GM19025 (cell line): ENCODE measurements around the gene GTSE1.
"Not testable (repeated sequence)": the region's sequence is repeated elsewhere in the genome, so short reads cannot be mapped to it uniquely, and the experiment has no call there.

Experiments
- ATAC-seq: cut with Tn5 transposase; IDR thresholded peaks from one replicate; pipeline ENCODE4 v1.9.1; 2021; ENCODE audit warnings: mild to moderate bottlenecking, low read depth, moderate library complexity; ENCODE audit not compliant: unreplicated experiment

Gene GTSE1, protein sequence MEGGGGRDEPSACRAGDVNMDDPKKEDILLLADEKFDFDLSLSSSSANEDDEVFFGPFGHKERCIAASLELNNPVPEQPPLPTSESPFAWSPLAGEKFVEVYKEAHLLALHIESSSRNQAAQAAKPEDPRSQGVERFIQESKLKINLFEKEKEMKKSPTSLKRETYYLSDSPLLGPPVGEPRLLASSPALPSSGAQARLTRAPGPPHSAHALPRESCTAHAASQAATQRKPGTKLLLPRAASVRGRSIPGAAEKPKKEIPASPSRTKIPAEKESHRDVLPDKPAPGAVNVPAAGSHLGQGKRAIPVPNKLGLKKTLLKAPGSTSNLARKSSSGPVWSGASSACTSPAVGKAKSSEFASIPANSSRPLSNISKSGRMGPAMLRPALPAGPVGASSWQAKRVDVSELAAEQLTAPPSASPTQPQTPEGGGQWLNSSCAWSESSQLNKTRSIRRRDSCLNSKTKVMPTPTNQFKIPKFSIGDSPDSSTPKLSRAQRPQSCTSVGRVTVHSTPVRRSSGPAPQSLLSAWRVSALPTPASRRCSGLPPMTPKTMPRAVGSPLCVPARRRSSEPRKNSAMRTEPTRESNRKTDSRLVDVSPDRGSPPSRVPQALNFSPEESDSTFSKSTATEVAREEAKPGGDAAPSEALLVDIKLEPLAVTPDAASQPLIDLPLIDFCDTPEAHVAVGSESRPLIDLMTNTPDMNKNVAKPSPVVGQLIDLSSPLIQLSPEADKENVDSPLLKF

GRCh38 chr22:46296257-46297150, at the start of gene GTSE1:
TSS of gene GTSE1 (plus strand) at chr22:46296870. CDS start at chr22:46297401, 531 bp downstream.
- ATAC-seq: peak; percentile 97

DNA sequence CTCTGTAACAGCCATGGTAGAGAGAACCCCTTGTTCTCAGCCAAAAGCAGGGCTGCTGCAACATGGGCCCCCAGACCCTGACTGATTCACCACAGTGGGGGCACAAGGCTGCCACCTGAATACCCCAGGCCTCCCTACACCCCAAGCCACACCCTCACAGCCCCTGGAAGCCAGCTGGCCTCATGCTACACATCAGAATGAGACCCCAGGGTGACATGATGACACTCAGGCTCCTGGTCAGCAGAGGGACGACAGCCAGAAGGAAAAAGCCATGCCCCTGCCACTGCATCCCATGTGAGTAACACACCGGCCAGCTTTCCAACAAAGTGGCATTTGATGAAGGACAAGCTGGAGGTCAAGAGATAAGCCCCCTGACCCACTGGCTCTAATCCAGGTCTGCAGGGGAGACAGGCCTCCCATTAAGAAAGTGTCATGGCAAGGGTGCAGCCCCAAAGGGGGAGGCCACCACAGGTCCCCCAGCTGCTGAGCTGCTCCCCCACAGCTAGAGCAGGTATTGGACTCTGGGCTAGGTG, 49.2 kb upstream of the GTSE1 start:
- ATAC-seq: no peak

- ATAC-seq: peak; percentile 87
Observed at GRCh38 chr22:46250035-46250782, 46.5 kb upstream of the GTSE1 start, which contains the start of gene CDPF1. TSS of gene CDPF1 (minus strand) at chr22:46250293. CDS start at chr22:46248284, 2,009 bp downstream.

GRCh38 chr22:46250783-46251125, 45.9 kb upstream of the GTSE1 start:
- no peak for ATAC-seq

- ATAC-seq: no peak
Observed at GRCh38 chr22:46251266-46251665, 45.4 kb upstream of the GTSE1 start.

DNA sequence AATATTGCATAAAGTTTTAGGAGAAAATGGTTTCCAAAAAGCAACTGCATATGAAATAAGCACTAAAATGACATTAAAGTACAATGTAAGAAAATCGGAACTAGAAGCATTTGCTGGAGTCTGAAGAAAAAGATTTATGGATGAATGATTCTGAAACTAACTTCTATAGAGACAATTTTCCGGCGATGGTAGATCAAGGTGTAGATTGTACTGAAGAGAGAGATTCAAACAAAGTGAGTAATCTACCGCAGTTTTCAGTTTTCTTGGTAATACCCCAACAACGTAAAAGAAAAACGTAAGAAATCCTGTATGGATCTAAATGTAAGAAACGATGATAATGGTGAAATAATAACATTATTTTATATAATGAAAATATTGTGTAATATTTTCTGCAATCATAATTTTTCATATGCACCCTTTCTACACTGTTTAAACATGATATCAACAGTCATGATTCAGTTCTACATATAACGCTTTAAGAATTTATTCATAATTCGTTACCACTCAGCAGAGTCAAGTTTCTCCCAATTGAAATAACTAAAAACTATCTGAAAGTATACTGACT, 44.8 kb upstream of the GTSE1 start:
- ATAC-seq: no peak

GRCh38 chr22:46256358-46256958, 40.2 kb upstream of the GTSE1 start:
- no peak for ATAC-seq

- ATAC-seq: no peak
Observed at GRCh38 chr22:46259374-46259773, 37.3 kb upstream of the GTSE1 start.

DNA sequence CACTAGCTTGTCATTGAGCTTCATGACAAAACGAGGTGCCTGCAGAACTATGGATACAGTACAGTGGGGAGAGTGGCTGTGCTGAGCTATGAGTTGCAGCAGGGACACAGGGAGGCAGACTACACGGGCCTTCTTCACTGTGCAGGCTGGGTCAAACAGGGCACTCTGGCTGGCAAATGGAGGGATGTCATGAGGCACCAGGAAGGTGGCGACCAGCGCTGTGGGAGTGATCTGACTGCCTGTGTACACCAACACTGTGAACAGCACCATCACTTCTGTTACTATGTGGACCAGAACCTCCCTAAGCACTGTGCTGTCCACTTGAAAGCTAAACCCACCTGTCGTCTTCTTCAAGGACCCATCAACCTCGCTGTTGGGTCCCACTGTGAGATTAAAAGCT, 36.6 kb upstream of the GTSE1 start:
- ATAC-seq: no peak

DNA sequence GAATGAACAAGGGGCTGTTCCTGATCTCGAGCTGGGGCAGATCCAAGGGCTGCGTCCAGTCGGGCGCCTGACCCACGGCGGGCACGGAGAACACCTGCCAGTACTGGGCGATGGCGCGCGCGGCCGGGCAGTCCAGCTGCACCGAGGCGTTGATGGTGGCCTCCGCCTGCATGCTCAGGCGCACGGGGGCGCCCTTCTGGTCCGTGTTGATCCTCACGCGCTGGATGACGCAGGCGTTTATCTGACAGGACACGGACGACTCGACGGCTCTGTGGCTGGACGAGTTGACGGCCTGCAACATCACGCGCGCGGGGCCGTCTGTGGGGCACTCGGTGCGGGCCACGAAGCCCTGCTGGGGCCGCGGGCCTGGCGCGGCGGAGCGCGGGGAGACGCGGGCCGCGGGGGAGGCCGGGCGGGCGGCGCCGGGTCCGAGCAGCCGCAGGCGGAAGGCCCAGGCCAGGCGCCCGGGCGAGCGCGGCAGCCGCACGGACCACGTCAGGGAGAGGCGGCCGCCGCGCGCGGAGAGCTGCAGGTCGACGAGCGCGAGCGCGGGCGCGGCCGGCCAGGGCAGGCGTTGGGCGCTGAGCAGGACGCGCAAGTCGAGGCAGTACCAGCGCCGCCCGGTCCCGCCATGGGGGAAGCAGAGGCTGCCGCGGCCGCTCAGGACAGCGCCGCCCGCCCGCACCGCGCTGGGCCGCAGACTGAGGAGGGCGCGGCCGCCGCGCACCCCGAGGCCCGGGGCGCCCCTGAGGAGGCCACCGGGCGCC, 34.0 kb upstream of the GTSE1 start:
- ATAC-seq: no peak

GRCh38 chr22:46263216-46263590, 33.5 kb upstream of the GTSE1 start, which contains the start of gene PKDREJ:
TSS of gene PKDREJ (minus strand) at chr22:46263343. CDS start at chr22:46263322, 21 bp downstream.
- ATAC-seq: no peak

DNA sequence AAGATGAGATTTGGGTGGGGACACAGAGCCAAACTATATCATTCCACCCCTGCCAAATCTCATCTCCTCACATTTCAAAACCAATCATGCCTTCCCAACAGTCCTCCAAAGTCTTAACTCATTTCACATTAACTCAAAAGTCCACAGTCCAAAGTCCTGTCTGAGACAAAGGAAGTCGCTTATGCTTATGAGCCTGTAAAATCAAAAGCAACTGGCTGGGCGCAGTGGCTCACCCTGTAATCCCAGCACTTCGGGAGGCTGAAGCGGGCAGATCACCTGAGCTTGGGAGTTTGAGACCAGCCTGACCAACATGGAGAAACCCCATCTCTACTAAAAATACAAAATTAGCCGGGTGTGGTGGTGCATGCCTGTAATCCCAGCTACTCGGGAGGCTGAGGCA, 32.1 kb upstream of the GTSE1 start:
- ATAC-seq: not testable (repeated sequence)

DNA sequence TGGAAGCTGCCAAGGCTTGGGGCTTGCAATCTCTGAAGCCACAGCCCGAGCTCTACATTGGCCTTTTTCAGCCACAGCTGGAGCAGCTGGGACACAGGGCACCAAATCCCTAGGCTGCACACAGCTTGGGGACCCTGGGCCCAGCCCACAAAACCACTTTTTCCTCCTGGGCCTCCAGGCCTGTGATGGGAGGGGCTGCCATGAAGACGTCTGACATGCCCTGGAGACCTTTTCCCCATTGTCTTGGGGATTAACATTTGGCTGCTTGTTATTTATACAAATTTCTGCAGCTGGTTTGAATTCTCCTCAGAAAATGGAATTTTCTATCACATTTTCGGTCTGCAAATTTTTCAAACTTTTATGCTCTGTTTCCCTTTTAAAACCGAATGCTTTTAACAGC, 31.0 kb upstream of the GTSE1 start:
- ATAC-seq: not testable (repeated sequence)

DNA sequence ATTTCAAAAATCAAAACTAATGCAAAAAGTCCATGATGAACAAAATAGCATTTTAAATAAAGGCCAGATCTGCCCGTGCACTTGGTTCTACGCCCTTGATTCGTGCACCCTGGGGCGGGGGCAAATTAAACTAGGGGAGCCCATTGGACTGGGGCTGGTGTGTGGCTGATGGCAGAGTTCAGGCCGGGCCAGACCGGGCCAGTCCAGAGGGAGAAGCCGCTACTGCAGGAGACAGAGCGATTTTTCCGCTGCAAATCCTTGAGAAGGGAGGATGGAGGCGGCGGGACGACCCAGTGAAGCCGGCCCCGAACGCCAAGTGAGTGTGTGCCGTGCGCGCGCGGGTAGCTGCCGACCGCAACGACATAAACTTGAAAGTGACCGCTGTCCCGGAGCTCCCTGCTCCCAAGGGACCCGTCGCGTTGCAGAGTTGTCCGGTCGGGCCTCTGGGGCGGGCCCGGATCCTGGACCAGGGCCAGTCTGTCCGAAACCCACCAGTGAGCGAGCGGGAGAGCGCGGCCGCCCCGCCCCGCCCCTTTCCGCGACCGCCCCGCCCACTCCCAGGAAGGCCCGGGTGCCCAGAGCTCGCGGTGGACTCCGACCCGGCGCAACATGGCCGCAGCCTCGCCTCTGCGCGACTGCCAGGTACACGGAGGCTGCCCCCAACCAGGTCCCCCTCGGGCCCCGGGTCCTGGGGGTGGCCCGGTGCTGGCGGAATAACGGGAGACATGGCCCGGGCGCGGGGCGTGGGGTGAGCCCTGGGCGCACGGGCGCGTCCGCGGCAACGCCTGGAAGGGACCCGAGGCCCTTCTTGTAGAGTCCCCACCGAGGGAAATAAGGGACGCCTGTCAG, 29.0 kb upstream of the GTSE1 start, which contains the start of gene TTC38:
TSS of gene TTC38 (plus strand) at position 578 of the 849 bp plus-strand sequence. CDS start at position 610, 32 bp downstream.
- peak; percentile 85 for ATAC-seq

DNA sequence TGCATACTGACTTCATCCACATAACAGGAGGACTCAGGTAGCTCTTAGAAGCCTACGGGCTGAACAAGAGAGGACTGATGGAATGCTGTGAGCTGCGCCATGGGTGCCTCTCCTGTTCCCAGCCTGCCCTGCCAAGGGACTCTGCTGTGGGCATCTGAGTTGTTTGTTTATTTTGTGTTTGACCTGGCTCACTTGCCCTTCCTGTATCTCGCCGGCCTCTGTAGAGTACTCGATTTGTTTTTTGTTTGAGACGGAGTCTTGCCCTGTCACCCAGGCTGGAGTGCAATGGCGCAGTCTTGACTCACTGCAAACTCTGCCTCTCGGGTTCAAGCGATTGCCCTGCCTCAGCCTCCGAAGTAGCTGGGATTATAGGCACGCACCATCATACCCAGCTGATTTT, 27.1 kb upstream of the GTSE1 start:
- ATAC-seq: no peak

- no peak for ATAC-seq
Observed at GRCh38 chr22:46272196-46272595, 24.5 kb upstream of the GTSE1 start.

DNA sequence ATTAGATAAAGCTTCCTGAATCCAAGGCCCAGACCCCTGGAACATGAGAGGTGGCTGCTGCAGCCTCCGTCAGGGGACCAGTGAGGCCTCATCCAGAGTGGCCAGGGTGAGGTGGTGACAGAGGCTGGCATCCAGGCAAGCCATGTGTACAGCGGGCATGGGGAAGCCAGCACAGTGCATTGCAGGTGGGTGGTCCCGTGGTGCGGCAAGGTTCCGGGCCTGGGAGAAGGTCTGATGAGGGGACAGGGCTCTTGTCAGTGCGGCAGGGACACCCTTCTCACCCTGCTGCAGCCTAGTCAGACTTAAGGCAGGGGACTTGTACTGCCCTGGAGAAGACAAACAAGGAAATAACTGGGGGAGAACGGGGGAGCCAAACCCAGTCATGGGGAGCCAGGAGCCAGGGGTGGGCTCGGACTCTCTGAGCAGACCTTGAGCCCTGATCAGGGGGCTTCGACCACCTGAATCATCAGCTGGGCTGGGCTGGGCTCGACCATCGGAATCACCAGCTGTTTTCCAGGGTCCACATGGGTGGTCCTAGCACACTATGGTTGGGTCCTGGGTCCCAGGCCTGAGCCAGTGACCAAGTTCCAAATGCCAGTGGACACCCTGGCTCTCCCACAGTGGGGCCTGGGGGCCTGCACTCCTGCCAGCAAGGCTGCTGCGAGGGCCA, 23.8 kb upstream of the GTSE1 start:
- no peak for ATAC-seq
